ENCODE data around the gene TMPRSS13.
"Not testable (repeated sequence)": the region's sequence is repeated elsewhere in the genome, so short reads cannot be mapped to it uniquely, and the experiment has no call there.

TMPRSS13 gene

DNA sequence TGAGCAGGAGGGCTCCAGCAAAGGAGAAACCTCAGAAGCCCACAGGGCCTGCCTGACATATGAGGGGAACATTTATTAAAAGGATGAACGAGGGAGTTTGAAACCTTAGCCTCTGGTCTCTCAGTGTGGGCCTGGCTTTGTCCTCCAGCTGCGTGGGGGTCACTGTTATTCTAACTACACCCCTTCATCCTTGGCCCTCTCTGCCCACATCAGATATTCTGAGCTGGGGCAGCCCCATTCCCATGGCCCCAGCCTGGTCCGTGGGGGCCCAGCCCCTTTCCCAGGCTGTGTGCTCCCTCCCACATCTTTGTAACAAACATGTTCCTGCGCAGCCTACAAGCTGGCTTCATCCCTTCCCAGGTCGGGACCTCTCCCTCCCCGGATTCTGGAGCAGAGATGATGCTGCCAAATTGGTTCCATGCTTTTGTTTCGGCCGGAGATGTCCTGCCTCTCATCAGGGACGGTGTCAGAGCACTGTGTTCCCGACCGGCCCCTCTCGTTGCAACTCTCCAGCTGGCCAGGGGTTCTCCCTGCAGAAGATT is 56.7 kb downstream of the TMPRSS13 start:
- no peak for DNase-seq (ENCODE audit: low read depth)

DNA sequence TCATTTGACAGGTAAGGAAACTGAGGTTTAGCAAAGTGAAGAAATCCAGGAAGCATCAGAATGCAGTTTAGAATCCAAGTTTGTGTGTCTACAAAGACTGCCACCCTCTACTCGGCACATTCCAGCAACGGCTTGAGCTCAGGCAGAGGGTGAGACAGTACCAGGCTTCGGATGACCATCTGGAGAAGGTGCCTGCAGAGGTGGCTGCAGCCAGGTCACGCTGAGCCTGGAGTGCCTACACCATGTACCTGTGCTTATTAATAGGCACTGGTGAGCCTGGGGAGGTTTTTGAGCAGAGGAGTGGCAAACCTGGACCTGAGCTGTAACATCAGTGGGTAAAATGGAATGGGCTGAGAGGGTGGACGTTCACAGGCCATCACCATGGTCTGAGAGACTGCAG is 57.4 kb downstream of the TMPRSS13 start:
- no peak for DNase-seq (ENCODE audit: low read depth)

GRCh38 chr11:117871160-117871559 is 58.0 kb downstream of the TMPRSS13 start:
- no peak for DNase-seq (ENCODE audit: low read depth)

GRCh38 chr11:117870103-117870952 is 58.9 kb downstream of the TMPRSS13 start:
- no peak for DNase-seq (ENCODE audit: low read depth)

DNA sequence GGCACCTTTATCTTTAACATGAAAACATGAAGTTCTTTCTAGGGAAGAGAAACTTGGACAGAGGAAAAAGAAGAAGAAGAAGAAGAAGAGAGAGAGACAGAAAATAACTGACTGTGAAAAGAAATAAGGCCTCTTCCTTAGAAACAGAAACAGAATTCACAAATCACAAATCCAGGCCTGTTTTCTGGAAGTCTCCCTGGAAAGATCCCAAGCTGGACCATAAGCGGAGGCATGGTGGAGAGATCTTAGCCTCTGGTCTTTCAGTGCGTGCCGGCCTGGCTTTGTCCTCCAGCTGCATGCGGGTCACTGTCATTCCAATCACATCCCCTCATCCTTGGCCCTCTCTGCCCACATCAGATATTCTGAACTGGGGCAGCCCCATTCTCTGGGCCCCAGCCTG is 59.6 kb downstream of the TMPRSS13 start:
- no peak for DNase-seq (ENCODE audit: low read depth)

DNA sequence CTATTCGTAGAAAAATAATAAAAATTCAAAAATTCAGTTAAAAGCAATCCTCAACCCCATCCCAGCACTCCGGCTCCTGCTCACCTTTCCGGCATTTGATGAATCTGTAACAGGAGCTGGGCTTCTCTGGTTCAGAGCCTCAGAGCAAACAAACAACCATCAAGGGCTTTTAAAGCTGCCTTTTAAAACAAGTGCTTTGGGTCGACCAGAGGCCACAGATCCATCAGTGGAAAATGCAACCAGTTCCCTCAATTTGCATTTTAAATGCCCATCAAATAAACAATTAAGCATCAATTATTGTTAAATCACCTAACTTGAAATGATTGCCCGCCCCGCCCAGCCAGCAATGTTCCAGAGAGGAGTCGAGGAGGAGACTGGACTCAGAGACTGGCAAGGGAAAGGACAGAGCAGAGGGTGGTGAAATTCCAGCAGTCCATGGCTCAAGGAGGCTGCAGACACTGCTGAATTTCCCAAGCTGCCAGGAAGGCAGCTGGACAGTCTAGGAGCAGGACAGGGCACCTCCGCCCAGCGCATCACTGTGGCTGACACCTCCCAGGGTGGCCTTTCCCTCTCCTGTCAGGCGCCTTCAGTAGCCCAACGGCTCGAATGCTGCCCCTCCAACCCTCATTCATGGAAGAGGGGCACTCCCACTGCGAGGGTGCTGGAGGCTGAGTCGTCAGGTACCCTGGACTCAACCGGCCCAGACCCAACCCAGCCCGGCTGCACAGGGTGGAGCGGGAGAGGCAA is 60.2 kb downstream of the TMPRSS13 start:
- no peak for DNase-seq (ENCODE audit: low read depth)

- DNase-seq (ENCODE audit: low read depth): no peak
These were observed 61.1 kb downstream of the TMPRSS13 start for GRCh38 chr11:117868088-117868487.

DNA sequence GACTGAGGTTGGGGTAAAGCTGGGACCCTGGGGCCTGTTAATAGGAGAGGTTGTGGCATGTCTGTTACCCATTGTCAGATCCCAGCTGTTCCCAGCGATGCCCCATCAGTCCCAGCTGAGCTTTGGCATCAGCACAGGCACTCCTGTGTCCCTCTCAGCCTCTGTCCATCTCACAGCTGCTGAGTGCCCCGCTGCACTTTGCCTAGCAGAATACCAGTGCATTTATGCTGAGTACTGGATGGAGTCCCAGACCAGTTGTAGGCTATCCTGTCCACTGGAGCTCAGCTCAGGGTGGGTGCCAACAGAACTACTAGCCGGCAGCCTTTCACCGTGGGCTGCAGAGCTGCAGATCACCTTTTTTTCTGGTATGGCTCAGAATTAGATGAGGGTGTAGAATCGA is 62.7 kb downstream of the TMPRSS13 start:
- DNase-seq (ENCODE audit: low read depth): no peak

GRCh38 chr11:117865546-117865945 is 63.7 kb downstream of the TMPRSS13 start:
- not testable (repeated sequence) for DNase-seq (ENCODE audit: low read depth)

- no peak for DNase-seq (ENCODE audit: low read depth)
These were observed 65.8 kb downstream of the TMPRSS13 start for GRCh38 chr11:117863383-117863782.

GRCh38 chr11:117862753-117863152 is 66.4 kb downstream of the TMPRSS13 start:
- no peak for DNase-seq (ENCODE audit: low read depth)

DNA sequence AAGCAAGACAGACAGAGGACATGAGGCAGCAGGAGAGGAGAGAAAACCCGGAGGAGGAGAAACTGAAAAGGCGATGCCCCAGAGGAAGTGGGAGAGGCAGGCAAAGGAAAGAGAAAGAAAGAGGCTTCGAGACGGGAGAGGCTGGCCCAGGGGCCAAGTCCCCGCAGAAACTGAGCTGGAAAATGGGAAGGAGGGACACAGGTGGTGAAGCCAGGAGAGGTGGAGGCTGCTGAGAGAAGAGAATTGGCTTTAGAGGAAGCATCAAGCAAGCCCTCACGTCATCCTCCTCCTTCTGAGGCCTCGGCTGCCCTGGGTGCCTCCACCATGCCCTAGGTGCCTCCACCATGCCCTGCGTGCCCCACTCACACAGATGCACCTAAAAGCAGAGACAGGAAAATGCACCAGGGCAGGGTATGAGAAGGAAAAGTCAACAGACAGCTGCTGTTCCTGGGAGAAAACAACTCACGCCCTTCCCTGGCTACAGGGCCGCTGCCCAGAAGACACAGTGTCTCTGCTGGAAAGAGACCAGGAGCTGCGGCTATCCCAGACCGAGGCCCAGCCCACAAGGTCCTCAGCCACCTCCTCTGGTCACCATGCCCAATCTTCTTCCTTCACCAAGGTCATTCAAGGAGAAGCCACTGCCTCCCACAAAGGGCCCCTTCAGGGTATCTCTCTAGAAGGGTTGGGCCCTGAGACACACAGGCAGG is 67.0 kb downstream of the TMPRSS13 start:
- no peak for DNase-seq (ENCODE audit: low read depth)

DNA sequence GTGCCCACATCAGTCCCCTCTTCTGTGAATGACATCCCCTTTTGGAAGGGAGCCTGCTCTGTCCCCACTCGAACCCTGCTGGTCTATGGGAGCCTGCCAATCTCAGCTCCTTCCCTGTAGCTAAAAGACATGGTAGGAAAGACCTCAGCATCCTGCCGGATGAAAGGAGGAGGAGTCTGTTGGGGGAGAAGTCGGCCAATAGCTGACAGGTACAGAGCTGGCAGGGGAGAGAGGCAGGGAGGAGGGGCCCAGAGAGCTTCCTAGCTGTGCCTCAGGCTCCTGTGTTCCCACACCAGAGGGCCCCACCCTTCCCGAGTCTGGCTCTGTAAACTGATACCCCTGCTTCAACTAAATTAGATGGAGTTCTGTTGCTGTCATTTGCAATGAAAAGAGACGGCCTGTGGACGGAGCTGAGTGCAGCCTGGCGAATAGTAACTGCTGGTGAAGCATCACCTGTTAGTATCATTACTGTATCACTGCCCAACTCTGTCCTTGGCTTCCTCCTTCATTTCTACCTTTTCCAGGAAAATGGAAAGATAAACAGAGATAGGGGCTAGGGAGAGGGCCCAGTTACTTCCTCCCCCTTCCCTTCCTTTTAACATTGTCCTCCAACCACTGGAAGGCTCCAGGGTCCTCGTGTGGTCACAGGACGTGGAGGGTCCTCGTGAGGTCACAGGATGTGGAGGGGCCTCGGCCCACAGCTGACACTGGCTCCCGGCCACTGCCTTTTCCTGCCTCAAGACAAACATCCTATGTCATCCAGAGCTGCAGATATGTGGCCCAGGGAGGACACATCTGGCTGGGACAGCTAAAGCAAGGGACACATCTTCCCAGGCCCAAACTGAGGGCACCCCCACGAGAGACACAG is 67.8 kb downstream of the TMPRSS13 start:
- DNase-seq (ENCODE audit: low read depth): no peak

- DNase-seq (ENCODE audit: low read depth): no peak
These were observed 69.1 kb downstream of the TMPRSS13 start for GRCh38 chr11:117860139-117860538.

- DNase-seq (ENCODE audit: low read depth): no peak
These were observed 69.6 kb downstream of the TMPRSS13 start for GRCh38 chr11:117859488-117860112.

DNA sequence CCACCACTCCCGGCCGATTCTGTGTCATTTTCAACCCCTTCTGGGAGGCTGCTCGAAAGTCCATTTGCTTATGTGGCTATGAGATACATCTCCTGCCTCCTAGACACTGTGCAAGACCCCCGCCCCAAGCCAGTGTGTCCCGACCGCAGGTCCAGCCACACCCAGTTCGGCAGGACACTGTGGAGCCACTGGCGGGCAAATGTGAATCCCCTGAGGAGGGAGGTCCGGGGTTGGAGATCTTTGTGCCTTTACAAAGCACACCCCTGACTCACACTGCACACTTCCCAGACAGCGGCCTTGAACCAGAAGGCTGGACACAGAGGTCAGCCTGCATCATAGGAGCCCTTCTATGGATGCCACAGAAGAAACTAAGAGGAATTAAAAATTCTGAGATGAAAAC is 70.1 kb downstream of the TMPRSS13 start:
- no peak for DNase-seq (ENCODE audit: low read depth)

- no peak for DNase-seq (ENCODE audit: low read depth)
These were observed 71.3 kb downstream of the TMPRSS13 start for GRCh38 chr11:117857734-117858414.

- DNase-seq (ENCODE audit: low read depth): no peak
These were observed 73.1 kb downstream of the TMPRSS13 start for GRCh38 chr11:117855912-117856651.

DNA sequence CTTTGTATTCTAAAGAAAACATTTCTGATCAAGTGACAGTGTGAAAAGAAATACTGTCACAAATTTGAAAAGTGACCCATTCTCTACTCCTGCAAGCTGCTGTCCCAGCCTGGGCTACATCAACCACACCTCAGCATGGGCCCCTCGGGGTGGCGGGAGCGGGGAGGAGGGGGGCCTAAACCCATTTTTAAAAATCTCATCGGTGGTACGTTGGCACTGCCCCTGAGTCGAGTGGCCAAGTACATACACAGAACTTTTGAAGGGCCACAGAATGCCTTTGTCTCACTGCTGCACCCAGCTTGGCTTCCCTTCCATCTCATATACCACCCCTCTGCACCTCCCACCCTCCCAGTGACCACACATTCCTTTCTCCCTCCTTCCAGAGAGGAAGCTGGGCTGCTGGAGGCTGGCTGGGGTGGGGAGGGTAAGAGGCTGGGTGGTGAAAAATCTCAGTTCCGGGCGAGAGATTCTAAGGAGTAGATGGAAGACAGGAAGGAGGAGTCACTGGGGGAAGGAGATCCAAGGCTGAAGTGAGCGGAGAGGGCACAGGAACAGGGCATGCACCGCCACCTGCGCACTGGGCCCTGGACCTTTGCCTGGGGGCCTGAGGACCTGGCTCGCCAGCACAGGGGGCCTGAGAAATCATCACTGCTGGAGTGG is 73.9 kb downstream of the TMPRSS13 start:
- DNase-seq (ENCODE audit: low read depth): no peak

All from stimulated activated CD8-positive, alpha-beta memory T cell treated with anti-CD3 and anti-CD28 coated beads, Interleukin-7, amount 100 ng/mL, for 24 hours (primary cell).